HUES64 (cell line): ENCODE results near the gene STIM1.

Experiments
- H3K27ac ChIP-seq: 2 replicates; pipeline ENCODE4 v1.7.0; 2013; ENCODE audit warnings: low read depth, low read length, inconsistent platforms
- H3K27me3 ChIP-seq: 2 replicates; pipeline ENCODE4 v1.6.1; 2013; ENCODE audit warnings: mild to moderate bottlenecking, low read length; ENCODE audit not compliant: insufficient read depth
- H3K36me3 ChIP-seq: 2 replicates; pipeline ENCODE4 v1.6.1; 2013; ENCODE audit warnings: mild to moderate bottlenecking, low read length; ENCODE audit not compliant: insufficient read depth
- H3K4me1 ChIP-seq: 2 replicates; pipeline ENCODE4 v1.6.1; 2013; ENCODE audit warnings: mild to moderate bottlenecking, low read length, moderate library complexity; ENCODE audit not compliant: insufficient read depth
- H3K4me3 ChIP-seq: 2 replicates; pipeline ENCODE4 v1.5.1; 2013; ENCODE audit warnings: mild to moderate bottlenecking, low read length, moderate library complexity
- H3K9ac ChIP-seq: 2 replicates; pipeline ENCODE4 v1.6.1; 2013; ENCODE audit warnings: mild to moderate bottlenecking, low read depth, low read length
- H3K9me3 ChIP-seq: 2 replicates; pipeline ENCODE4 v1.6.1; 2013; ENCODE audit warnings: low read depth, low read length; ENCODE audit not compliant: insufficient read depth
- WGBS: fragments of 150-250, 120-280 bp; methylation state at CpG from one replicate; pipeline ENCODE4 v1.1.7; 2013; ENCODE audit warnings: missing lambda C conversion rate; 5-methylcytosine and 5-hydroxymethylcytosine counted together

The STIM1 gene

DNA sequence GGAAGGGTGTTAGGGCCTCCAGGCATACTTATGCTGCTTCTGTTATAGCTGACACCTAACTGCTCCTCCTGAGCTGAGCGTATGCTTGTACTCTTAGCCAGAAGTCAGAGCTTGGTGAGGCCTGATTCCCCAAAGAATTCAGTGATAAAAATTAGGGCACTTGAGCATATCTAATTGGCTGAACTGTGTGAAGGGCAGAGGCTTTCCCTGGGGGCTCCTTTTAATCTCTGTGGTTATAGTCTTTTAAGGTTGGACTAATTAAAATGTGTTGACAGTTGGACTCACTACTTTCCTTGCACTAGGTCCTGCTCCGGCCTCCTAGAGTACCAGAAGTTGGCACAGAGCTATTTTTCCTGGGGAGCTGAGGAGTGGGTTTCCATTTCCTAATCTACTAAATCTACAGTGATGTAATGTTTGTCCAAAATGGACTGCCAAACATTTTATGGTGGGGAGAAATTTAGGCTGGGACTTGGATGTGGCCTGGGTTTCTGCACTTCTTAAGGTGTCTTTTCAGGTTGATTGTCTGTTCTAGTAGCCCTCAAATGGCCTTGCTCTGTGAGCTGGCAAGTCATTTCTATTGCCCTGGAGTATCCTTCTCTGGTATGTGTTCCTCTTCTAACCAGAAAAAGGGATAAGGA lies 18.4 kb downstream of the STIM1 start:
- 96% methylated on average over 2 of the region's 2 CpGs for WGBS
- H3K27me3 ChIP-seq: no peaks in the 10 kb centered on the region
- no peak overlapping the region for H3K9ac ChIP-seq

DNA sequence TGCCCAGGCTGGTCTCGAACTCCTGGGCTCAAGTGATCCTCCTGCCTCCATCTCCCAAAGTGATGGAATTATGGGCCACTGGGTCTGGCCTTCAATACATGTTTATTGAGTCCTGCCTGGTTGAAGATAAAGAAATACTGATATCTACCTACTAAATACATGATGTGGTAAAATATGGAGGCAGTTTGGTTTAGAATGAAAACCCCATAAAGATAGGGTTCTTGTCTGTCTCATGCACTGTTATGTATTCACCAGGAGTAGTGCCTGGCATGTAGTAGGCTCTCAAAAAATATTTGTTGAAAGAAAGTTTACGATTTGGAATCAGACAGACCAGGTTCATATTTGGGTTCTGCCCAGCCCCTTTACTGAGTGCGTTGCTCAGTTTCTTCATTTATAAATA lies 21.1 kb downstream of the STIM1 start:
- peaks cover 18% of the 10 kb centered on the region for H3K4me1 ChIP-seq
- no peak overlapping the region for H3K9ac ChIP-seq
- no peak overlapping the region for H3K27ac ChIP-seq
- WGBS: 87% methylated on average over 3 of the region's 3 CpGs
- H3K9me3 ChIP-seq: no peaks in the 10 kb centered on the region
- H3K27me3 ChIP-seq: no peaks in the 10 kb centered on the region
- no peaks in the 10 kb centered on the region for H3K36me3 ChIP-seq
- no peak overlapping the region for H3K4me3 ChIP-seq

More for the DNA sequence above, 18.4 kb downstream of the STIM1 start:
- Histone ChIP-seq H3K27ac (no peak overlapping the region), H3K36me3 (no peaks in the 10 kb centered on the region), H3K4me3 (no peak overlapping the region), H3K4me1 (peaks cover 18% of the 10 kb centered on the region), H3K9me3 (no peaks in the 10 kb centered on the region)

DNA sequence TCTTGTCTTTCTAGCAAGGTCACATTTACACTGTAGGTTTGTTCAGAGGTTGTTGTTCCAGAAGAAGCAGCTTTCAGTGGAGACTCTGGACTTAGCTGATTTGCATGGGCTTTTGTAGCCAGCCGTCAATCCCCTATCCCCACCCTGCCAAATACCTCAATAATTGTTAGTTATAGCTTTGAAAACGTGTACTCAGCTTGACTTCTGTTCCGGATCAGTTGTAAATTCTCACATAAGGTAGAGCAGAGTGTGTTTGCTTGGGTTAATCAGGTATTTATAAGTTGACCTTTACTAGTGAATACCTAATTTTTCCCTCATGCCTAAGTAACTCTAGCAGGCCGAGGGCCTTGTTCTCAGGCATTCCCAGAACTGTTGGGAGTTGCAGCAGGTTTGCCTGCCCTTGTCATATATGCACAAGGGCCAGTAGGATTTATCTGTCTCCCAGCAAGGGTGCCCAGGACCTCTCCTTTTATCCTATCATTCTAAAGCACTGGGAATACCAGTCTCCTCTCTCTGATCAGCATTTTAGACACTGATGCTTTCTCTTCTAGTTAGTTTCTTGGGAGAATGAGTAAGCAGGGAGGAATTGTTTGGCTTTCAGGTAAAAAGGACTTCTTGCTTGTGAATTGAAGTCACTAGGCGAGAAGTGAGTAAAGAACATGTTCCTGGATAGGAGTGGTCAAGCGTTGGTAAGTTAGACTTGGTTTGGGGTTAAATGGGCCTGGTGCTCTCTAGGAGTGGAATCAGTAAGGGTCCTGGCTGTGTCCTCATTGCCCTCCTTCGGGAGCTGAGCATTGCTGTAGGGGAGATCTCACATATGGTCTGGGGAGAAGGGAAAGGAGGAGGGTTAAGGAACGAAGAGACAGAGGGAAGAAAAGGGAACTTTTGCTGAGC lies 22.1 kb downstream of the STIM1 start:
- WGBS: 69% methylated on average over 7 of the region's 8 CpGs
- no peaks in the 10 kb centered on the region for H3K9me3 ChIP-seq
- H3K36me3 ChIP-seq: no peaks in the 10 kb centered on the region
- H3K4me3 ChIP-seq: no peak overlapping the region
- H3K27me3 ChIP-seq: no peaks in the 10 kb centered on the region
- H3K4me1 ChIP-seq: peaks cover 18% of the 10 kb centered on the region
- no peak overlapping the region for H3K9ac ChIP-seq
- H3K27ac ChIP-seq: no peak overlapping the region

DNA sequence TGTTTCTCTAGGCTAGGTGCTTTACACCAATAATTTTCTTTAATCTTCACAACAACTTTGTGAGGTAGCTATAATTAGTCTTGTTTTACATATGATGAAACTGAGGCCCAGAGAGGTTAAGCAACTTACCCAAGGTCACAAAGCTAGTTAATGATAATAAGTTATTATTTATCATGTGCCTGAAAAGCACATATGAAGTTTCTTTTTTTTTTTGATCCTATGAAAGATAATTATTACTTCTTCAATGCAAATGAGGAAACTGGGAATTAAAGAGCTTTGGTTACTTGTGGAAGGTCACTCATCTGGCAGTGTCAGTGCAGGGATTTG lies 22.8 kb downstream of the STIM1 start:
- H3K27ac ChIP-seq: no peak overlapping the region
- no peak overlapping the region for H3K4me3 ChIP-seq
- H3K9ac ChIP-seq: no peak overlapping the region
- H3K27me3 ChIP-seq: no peaks in the 10 kb centered on the region
- peaks cover 18% of the 10 kb centered on the region for H3K4me1 ChIP-seq
- no peaks in the 10 kb centered on the region for H3K36me3 ChIP-seq
- no peaks in the 10 kb centered on the region for H3K9me3 ChIP-seq

DNA sequence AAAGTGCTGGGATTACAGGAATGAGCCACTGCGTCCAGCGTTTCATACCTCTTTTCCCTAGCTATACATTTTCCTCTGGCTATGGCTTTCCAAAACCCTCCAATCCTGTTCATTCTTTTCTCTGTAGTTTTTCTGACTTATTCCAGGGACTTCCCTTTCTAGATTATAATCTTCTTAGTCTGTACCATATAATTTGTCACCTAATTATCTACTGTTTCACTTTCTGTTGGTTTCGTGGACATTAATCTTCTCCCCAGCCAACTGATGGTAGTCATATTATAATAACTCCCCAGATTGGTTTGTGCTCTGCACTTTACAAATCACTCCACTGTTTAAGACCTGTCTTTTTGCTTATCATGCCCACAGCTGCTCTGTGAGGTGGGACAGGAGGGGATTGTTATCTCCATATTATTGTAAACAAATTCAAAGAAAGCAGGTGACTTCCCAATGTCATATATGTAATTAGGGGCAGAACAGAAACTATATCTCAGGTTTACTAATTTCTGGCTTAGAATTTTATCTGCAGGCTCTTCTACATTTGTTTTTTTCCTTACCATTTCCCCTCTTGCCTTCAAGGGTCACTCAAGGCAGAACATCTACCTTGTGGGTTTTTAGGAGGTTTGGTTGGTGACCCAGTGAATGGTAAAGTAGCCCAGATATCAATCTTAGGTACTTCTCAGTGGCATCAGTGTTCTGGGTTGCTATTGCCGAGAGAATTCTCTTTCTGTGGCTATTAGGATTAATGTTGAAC lies 23.9 kb downstream of the STIM1 start:
- Histone ChIP-seq H3K9ac (no peak overlapping the region), H3K27ac (no peak overlapping the region), H3K4me1 (peaks cover 18% of the 10 kb centered on the region), H3K27me3 (no peaks in the 10 kb centered on the region), H3K9me3 (no peaks in the 10 kb centered on the region), H3K36me3 (no peaks in the 10 kb centered on the region), H3K4me3 (no peak overlapping the region)
- 91% methylated on average over 3 of the region's 4 CpGs for WGBS

DNA sequence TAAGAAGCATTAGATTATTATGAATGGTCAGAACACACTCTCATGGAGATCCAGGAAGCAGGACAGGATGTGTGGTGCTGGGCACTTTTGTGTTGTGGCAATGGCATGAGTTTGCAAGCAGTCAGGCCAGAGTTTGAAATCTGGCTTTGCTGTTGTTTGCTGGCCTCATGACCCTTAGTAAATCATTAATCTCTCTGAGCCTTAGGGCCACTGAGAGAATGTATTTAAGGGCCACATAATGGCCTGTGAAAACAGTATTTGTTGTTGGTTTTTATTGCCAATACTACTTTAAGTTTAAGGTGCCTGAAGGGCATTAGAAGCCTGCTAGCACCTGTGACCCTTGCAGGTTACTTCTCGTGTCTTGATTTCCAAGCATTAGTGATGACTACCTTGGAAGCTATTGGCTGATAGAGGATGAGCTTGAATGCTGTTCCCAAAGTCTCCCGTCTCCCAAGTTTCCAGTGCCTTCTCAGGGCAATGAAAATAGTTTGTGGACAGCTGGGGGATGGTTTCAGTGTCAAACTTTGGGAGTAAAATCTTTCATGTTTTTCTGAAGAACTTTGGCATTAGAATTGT lies 24.6 kb downstream of the STIM1 start:
- Histone ChIP-seq H3K4me1 (peaks cover 18% of the 10 kb centered on the region), H3K4me3 (no peak overlapping the region), H3K36me3 (no peaks in the 10 kb centered on the region), H3K9me3 (no peaks in the 10 kb centered on the region), H3K27ac (no peak overlapping the region), H3K27me3 (no peaks in the 10 kb centered on the region), H3K9ac (no peak overlapping the region)
- WGBS: 91% methylated on average over 2 of the region's 2 CpGs

DNA sequence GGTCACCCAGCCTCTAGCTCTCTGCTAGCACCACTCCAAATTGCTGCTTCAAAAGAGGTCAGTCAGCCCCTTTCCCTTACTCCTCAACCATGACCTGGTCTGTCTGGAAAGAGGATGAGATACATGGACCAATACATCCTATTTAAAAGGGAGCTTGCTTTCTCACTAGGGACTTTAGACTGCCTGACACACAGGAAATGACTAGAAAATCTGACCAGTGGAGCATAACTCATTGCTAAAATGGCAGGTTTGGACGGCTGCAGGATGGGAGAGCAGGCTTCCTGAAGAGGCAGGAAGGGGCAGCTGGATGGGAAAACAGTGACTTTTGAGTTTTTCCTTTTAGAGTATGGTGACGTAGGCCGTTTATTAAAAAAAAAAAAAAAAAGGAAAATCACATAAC lies 25.3 kb downstream of the STIM1 start:
- Histone ChIP-seq H3K9ac (no peak overlapping the region), H3K9me3 (no peaks in the 10 kb centered on the region), H3K4me3 (no peak overlapping the region), H3K27me3 (no peaks in the 10 kb centered on the region), H3K36me3 (no peaks in the 10 kb centered on the region), H3K27ac (no peak overlapping the region), H3K4me1 (peaks cover 18% of the 10 kb centered on the region)
- 91% methylated on average over 1 of the region's 3 CpGs for WGBS

DNA sequence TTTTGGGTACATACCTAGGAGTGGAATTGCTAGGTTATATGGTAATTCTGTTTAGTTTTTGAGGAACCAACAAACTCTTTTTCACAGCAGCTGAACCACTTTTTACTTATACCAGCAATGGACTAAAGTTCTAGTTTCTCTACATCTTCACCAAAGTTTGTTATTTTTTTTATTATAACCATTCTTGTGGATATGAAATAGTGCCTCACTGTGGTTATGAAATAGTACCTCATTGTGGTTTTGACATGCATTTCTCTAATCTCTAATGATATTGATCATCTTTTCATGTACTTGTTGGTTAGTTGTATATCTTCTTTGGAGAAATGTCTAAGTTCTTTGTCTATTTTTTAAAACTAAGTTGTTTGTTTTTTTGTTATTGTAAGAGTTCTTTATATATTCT lies 27.2 kb downstream of the STIM1 start:
- peaks cover 6% of the 10 kb centered on the region for H3K4me1 ChIP-seq
- H3K9ac ChIP-seq: no peak overlapping the region
- no peaks in the 10 kb centered on the region for H3K9me3 ChIP-seq
- no peaks in the 10 kb centered on the region for H3K36me3 ChIP-seq
- no peak overlapping the region for H3K27ac ChIP-seq
- H3K4me3 ChIP-seq: no peak overlapping the region
- H3K27me3 ChIP-seq: no peaks in the 10 kb centered on the region

DNA sequence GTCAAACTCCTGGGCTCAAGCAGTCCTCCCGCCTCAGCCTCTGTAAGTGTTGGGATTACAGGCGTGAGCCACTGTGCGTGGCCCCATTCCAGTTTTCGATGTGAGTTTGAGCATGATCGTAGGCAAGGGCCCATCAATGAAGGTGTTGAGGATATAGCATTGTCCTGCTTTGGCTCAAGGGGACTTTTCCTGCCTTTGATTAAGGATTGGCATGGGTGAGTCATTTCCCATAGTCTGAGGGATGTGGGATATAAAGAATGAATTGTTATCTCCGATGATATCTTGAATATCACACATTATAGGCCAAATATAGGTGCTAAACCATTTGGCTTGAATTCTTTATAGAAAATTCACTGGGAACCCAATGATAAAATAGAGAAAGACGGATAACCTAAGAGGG lies 30.4 kb downstream of the STIM1 start:
- Histone ChIP-seq H3K9me3 (no peaks in the 10 kb centered on the region), H3K27me3 (no peaks in the 10 kb centered on the region), H3K4me3 (no peak overlapping the region), H3K9ac (no peak overlapping the region), H3K4me1 (no peaks in the 10 kb centered on the region), H3K36me3 (no peaks in the 10 kb centered on the region), H3K27ac (no peak overlapping the region)
- WGBS: 93% methylated on average over 5 of the region's 7 CpGs

DNA sequence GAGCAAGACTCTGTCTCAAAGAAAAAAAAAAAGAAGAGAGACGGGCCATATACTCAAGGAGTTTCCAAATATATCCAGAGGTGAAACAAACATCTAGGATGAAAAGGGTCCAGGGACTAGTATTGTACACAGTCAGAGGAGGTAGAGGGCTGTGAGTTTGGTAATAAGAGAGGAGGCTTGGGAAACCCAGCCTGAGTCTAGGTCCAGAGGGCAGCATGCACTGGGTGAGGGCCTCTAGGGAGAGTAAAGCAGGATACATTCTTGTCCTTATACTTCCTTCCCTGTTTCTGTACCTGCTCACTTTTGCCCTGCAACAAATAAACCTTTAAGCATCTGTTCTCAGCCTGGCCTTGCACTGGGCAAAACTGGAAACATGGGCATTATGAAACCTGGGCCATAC lies 31.5 kb downstream of the STIM1 start:
- H3K9me3 ChIP-seq: no peaks in the 10 kb centered on the region
- H3K9ac ChIP-seq: no peak overlapping the region
- no peaks in the 10 kb centered on the region for H3K36me3 ChIP-seq
- 100% methylated on average over 1 of the region's 1 CpG for WGBS
- H3K27me3 ChIP-seq: no peaks in the 10 kb centered on the region
- no peak overlapping the region for H3K4me3 ChIP-seq
- H3K27ac ChIP-seq: no peak overlapping the region
- no peaks in the 10 kb centered on the region for H3K4me1 ChIP-seq

DNA sequence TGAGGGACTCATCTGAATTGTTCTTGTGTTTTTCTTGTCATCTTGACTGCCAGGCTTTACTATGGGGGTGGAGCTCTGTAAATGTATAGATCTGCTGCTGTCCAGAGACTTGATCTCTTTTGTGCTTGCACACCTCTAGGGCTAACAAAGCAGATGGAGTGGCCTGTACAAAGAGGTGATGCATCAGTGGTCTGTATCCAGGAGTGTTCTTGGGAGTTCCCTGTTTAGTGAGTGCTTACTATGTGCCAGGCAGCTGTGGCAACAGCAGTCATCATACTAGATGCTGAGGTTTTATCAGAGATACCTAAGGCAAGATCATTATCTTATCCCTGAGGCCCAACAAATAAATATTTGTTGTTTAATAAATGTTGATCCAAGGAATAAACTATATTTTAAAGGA lies 33.4 kb downstream of the STIM1 start:
- Histone ChIP-seq H3K9me3 (no peaks in the 10 kb centered on the region), H3K27ac (no peak overlapping the region), H3K4me3 (no peak overlapping the region), H3K9ac (no peak overlapping the region), H3K36me3 (no peaks in the 10 kb centered on the region), H3K27me3 (no peaks in the 10 kb centered on the region), H3K4me1 (no peaks in the 10 kb centered on the region)
